GM23248 (cell line): ENCODE results near the gene ANXA5. TPM values are rescaled to one million over a fixed set of nuclear protein-coding genes. Genes with fewer than 3 reads are reported as not detected.

ENCODE experiments used
- DNase-seq: peaks from one replicate; pipeline ENCODE4 v3.0.0-alpha.2; 2015
- H2AFZ ChIP-seq: fragments of 200-600 bp; sonication (generic); 2 replicates; pipeline ENCODE4 v1.6.1; 2016; ENCODE audit warnings: antibody characterized with exemption
- H3F3A ChIP-seq: fragments of 200-600 bp; sonication (generic); 2 replicates; pipeline ENCODE4 v1.6.1; 2016; ENCODE audit warnings: mild to moderate bottlenecking, antibody characterized with exemption, mixed run types; ENCODE audit not compliant: insufficient read depth
- H3K27ac ChIP-seq: fragments of 200-600 bp; sonication (generic); 2 replicates; pipeline ENCODE4 v1.5.1; 2016; ENCODE audit warnings: mild to moderate bottlenecking
- H3K27me3 ChIP-seq: fragments of 200-600 bp; sonication (generic); replicated peaks from 2 replicates; pipeline ENCODE4 v1.6.1; 2016; ENCODE audit warnings: mild to moderate bottlenecking; ENCODE audit not compliant: insufficient read depth
- H3K36me3 ChIP-seq: fragments of 200-600 bp; sonication (generic); 2 replicates; pipeline ENCODE4 v1.6.1; 2016; ENCODE audit warnings: low read depth, mild to moderate bottlenecking
- H3K4me1 ChIP-seq: fragments of 200-600 bp; sonication (generic); 2 replicates; pipeline ENCODE4 v1.6.1; 2016; ENCODE audit warnings: mild to moderate bottlenecking; ENCODE audit not compliant: insufficient read depth
- H3K4me2 ChIP-seq: fragments of 200-600 bp; sonication (generic); one replicate; pipeline ENCODE4 v1.6.1; 2016; ENCODE audit warnings: mild to moderate bottlenecking; ENCODE audit not compliant: unreplicated experiment
- H3K4me3 ChIP-seq: fragments of 200-600 bp; sonication (generic); 2 replicates; pipeline ENCODE4 v1.5.1; 2016; ENCODE audit warnings: mild to moderate bottlenecking
- H3K79me2 ChIP-seq: fragments of 200-600 bp; sonication (generic); 2 replicates; pipeline ENCODE4 v1.6.1; 2016; ENCODE audit warnings: mild to moderate bottlenecking; ENCODE audit not compliant: insufficient read depth
- H3K9ac ChIP-seq: fragments of 200-600 bp; sonication (generic); 2 replicates; pipeline ENCODE4 v1.6.1; 2016; ENCODE audit warnings: mild to moderate bottlenecking
- H3K9me2 ChIP-seq: fragments of 200-600 bp; sonication (generic); 2 replicates; pipeline ENCODE4 v1.6.1; 2016; ENCODE audit warnings: mixed run types, mild to moderate bottlenecking, moderate library complexity; ENCODE audit not compliant: insufficient read depth
- H3K9me3 ChIP-seq: fragments of 200-600 bp; sonication (generic); one replicate; pipeline ENCODE4 v1.6.1; 2017; ENCODE audit warnings: low read depth
- H4K20me1 ChIP-seq: fragments of 200-600 bp; sonication (generic); 2 replicates; pipeline ENCODE4 v1.6.0; 2016; ENCODE audit not compliant: insufficient read depth
- EZH2 ChIP-seq: fragments of 200-600 bp; sonication (generic); IDR thresholded peaks from 2 replicates; pipeline ENCODE4 v1.6.1; 2018; ENCODE audit warnings: antibody characterized with exemption, mild to moderate bottlenecking; ENCODE audit not compliant: insufficient read depth, poor library complexity, severe bottlenecking
- EZH2phosphoT487 ChIP-seq: fragments of 200-600 bp; sonication (generic); IDR thresholded peaks from 2 replicates; pipeline ENCODE4 v1.6.1; 2018; ENCODE audit warnings: antibody characterized with exemption, moderate library complexity, mild to moderate bottlenecking, low read depth; ENCODE audit not compliant: insufficient read depth
- whole genome bisulfite sequencing, 2 experiments: methylation state at CpG; one replicate each; pipeline ENCODE4 v1.1.6; 2015 to 2017; ENCODE audit warnings: low lambda C conversion rate in 2 of 2, low coverage in 1 of 2; ENCODE audit errors: missing lambda C conversion rate in 2 of 2; 5-methylcytosine and 5-hydroxymethylcytosine counted together
- in situ Hi-C: fragments of 300-500 bp; cut with MboI; formaldehyde crosslinking; loops from 2 replicates; pipeline ENCODE4 v1.15.0; 2020
- polyA plus RNA-seq: library from polyadenylated mRNA; unstranded; fragments of >200 nt; fragmentation: Nextera tagmentation; extraction: Ambion mirVana; gene quantifications from 2 replicates; pipeline ENCODE4 v1.2.1, GENCODE V29; 2016
- total RNA-seq: library from RNA; depleted of rRNA; stranded (reverse); fragments of >200 nt; shearing (Covaris generic); gene quantifications from 2 replicates; pipeline ENCODE4 v1.2.3, GENCODE V29; 2014

ANXA5 gene
- total and polyA plus RNA-seq, 2 experiments from 2014 or later = 1,082 to 1,730 TPM

- Histone ChIP-seq H3K27ac (no peak overlapping the region), H3K4me2 (no peak overlapping the region), H4K20me1 (no peaks in the 10 kb centered on the region), H3K4me3 (no peak overlapping the region), H3K9ac (no peak overlapping the region), H2AFZ (no peak overlapping the region), H3K4me1 (no peaks in the 10 kb centered on the region), H3K36me3 (no peaks in the 10 kb centered on the region), H3F3A (peaks cover 8% of the 10 kb centered on the region; the same call in 1 of the 2 replicates), H3K27me3 (no peaks in the 10 kb centered on the region), H3K9me3 (no peaks in the 10 kb centered on the region), H3K79me2 (no peaks in the 10 kb centered on the region), H3K9me2 (no peaks in the 10 kb centered on the region)
- no peak for DNase-seq
- TF ChIP-seq EZH2 (no peak), EZH2phosphoT487 (no peak)
- in situ Hi-C loops = loop anchor here (10.0 kb wide), 1 partner anchor 281 kb away; no protein-coding TSS in a partner anchor
- WGBS, 2 experiments = 64% methylated on average over 7 of the region's 7 CpGs
Measured at GRCh38 chr4:121655320-121656268, 41.2 kb downstream of the ANXA5 start.

GRCh38 chr4:121654738-121655137 lies 42.0 kb downstream of the ANXA5 start:
- Histone ChIP-seq H4K20me1 (no peaks in the 10 kb centered on the region), H3K4me2 (no peak overlapping the region), H3K4me1 (no peaks in the 10 kb centered on the region), H3K9ac (no peak overlapping the region), H3K79me2 (no peaks in the 10 kb centered on the region), H2AFZ (no peak overlapping the region), H3K36me3 (no peaks in the 10 kb centered on the region), H3K4me3 (no peak overlapping the region), H3K9me3 (no peaks in the 10 kb centered on the region), H3K27ac (no peak overlapping the region), H3K27me3 (no peaks in the 10 kb centered on the region), H3F3A (peaks cover 8% of the 10 kb centered on the region; the same call in 1 of the 2 replicates), H3K9me2 (no peaks in the 10 kb centered on the region)
- TF ChIP-seq EZH2phosphoT487 (no peak), EZH2 (no peak)
- in situ Hi-C loops = loop anchor here (10.0 kb wide), 1 partner anchor 280 kb away; no protein-coding TSS in a partner anchor
- 98 to 99% methylated on average over 3 of the region's 3 CpGs for WGBS, 2 experiments
- DNase-seq = no peak

- Histone ChIP-seq H3K9me2 (no peaks in the 10 kb centered on the region), H3K9ac (no peak overlapping the region), H3K79me2 (no peaks in the 10 kb centered on the region), H3K27me3 (no peaks in the 10 kb centered on the region), H4K20me1 (no peaks in the 10 kb centered on the region), H3K27ac (no peak overlapping the region), H3F3A (peaks cover 6% of the 10 kb centered on the region; the same call in 1 of the 2 replicates), H3K36me3 (no peaks in the 10 kb centered on the region), H3K4me2 (no peak overlapping the region), H3K4me3 (no peak overlapping the region), H3K4me1 (no peaks in the 10 kb centered on the region), H3K9me3 (no peaks in the 10 kb centered on the region), H2AFZ (no peak overlapping the region)
- no peak for DNase-seq
- TF ChIP-seq EZH2phosphoT487 = no peak
- no peak for TF ChIP-seq EZH2
- in situ Hi-C loops = loop anchor here (10.0 kb wide), 1 partner anchor 279 kb away; no protein-coding TSS in a partner anchor
- WGBS, 2 experiments = 83 to 84% methylated on average over 6 of the region's 6 CpGs
Measured at GRCh38 chr4:121653986-121654385, 42.8 kb downstream of the ANXA5 start.

DNA sequence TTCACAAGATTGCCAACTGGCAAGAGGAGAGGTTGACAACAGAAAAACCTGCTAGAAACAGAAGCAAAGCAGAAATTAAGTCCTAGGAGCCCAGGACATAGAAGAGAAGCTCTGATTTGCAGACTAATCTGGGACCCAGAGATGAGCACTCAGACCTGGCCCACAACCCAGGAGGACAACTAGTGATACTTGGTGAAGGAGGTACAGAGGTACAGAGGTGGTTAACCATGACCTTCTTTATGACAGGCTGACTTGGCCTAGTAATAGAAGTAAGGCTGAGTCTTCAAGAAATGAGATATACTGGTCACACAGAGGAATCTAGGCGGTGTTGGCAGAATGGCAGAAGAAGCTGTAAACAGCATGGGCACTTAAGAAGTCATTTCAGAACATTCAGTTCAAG lies 43.6 kb downstream of the ANXA5 start:
- H3K9me3 ChIP-seq = no peaks in the 10 kb centered on the region
- in situ Hi-C loops = loop anchor here (10.0 kb wide), 1 partner anchor 278 kb away; no protein-coding TSS in a partner anchor
- H3K9ac ChIP-seq = no peak overlapping the region
- H3K27ac ChIP-seq = no peak overlapping the region
- WGBS, 2 experiments = 21 to 30% methylated on average over 1 of the region's 1 CpG
- no peak overlapping the region for H3K4me3 ChIP-seq
- H3K4me2 ChIP-seq = no peak overlapping the region
- no peaks in the 10 kb centered on the region for H3K4me1 ChIP-seq
- H3K27me3 ChIP-seq = no peaks in the 10 kb centered on the region
- no peaks in the 10 kb centered on the region for H3K9me2 ChIP-seq
- H3K79me2 ChIP-seq = no peaks in the 10 kb centered on the region
- no peak overlapping the region for H2AFZ ChIP-seq
- H3F3A ChIP-seq = no peaks in the 10 kb centered on the region
- no peaks in the 10 kb centered on the region for H4K20me1 ChIP-seq
- DNase-seq = no peak
- TF ChIP-seq EZH2 (no peak), EZH2phosphoT487 (no peak)
- no peaks in the 10 kb centered on the region for H3K36me3 ChIP-seq
